ENCODE results near the gene OR8B12.

DNA sequence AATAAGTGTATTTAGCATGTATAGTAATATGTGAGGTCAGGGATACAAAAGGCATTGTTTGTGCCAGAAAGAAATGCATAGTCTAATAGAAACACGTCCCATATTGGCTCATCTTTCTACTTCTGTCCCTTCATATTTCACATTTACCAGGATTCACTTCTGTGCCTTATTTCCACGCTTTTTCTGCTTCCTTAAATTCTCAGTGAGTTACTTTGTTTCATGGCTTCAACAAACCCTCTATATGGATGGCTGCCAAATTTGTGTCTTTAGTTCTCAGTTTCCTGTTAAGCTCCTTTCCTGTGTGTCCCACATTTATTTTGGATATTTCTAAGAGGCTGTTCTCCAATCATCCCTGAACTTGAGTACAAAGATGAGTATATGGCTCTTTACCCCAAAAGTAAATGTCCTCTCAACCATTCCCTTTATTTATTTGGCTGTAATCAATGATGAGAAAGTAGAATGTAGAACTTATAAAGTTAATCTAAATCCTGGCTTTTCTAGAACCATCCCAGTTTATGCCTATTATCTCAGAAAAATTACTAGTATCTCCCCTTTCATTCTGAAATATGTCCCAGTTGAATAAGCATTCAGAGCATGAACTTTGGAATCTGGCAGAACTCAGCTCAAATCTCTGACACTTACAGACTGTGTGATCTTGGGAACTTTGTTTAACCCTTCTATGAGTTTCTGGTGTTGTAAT is 23.5 kb downstream of the OR8B12 start:
- TF ChIP-seq, protein P1, sequence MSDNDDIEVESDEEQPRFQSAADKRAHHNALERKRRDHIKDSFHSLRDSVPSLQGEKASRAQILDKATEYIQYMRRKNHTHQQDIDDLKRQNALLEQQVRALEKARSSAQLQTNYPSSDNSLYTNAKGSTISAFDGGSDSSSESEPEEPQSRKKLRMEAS (IDR thresholded peaks at IDR 0.05): no peak
- TF ChIP-seq EGR1 (IDR thresholded peaks at IDR 0.05) (no peak), CEBPB (IDR thresholded peaks at IDR 0.05) (no peak), FOXM1 (IDR thresholded peaks at IDR 0.05; ENCODE audit: borderline replicate concordance, low read depth) (no peak), YY1 (IDR thresholded peaks at IDR 0.05; ENCODE audit: low read depth) (no peak), TCF12 (IDR thresholded peaks at IDR 0.05; ENCODE audit: low read depth) (no peak), EP300 (IDR thresholded peaks at IDR 0.05; ENCODE audit: borderline replicate concordance) (no peak), TEAD4 (IDR thresholded peaks at IDR 0.05) (no peak), NFIC (IDR thresholded peaks at IDR 0.05) (no peak), RAD21 (IDR thresholded peaks at IDR 0.05; ENCODE audit: low read depth) (no peak)
- TF ChIP-seq, protein P2, sequence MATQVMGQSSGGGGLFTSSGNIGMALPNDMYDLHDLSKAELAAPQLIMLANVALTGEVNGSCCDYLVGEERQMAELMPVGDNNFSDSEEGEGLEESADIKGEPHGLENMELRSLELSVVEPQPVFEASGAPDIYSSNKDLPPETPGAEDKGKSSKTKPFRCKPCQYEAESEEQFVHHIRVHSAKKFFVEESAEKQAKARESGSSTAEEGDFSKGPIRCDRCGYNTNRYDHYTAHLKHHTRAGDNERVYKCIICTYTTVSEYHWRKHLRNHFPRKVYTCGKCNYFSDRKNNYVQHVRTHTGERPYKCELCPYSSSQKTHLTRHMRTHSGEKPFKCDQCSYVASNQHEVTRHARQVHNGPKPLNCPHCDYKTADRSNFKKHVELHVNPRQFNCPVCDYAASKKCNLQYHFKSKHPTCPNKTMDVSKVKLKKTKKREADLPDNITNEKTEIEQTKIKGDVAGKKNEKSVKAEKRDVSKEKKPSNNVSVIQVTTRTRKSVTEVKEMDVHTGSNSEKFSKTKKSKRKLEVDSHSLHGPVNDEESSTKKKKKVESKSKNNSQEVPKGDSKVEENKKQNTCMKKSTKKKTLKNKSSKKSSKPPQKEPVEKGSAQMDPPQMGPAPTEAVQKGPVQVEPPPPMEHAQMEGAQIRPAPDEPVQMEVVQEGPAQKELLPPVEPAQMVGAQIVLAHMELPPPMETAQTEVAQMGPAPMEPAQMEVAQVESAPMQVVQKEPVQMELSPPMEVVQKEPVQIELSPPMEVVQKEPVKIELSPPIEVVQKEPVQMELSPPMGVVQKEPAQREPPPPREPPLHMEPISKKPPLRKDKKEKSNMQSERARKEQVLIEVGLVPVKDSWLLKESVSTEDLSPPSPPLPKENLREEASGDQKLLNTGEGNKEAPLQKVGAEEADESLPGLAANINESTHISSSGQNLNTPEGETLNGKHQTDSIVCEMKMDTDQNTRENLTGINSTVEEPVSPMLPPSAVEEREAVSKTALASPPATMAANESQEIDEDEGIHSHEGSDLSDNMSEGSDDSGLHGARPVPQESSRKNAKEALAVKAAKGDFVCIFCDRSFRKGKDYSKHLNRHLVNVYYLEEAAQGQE (IDR thresholded peaks at IDR 0.05; ENCODE audit: low read depth): no peak
- TF ChIP-seq, protein P3, sequence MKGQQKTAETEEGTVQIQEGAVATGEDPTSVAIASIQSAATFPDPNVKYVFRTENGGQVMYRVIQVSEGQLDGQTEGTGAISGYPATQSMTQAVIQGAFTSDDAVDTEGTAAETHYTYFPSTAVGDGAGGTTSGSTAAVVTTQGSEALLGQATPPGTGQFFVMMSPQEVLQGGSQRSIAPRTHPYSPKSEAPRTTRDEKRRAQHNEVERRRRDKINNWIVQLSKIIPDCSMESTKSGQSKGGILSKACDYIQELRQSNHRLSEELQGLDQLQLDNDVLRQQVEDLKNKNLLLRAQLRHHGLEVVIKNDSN (IDR thresholded peaks at IDR 0.05): no peak
